HL-60 (cell line): Measurements from ENCODE around the gene PDK3.

Experiments
- CTCF ChIP-seq: IDR thresholded peaks from one replicate; pipeline ENCODE4 v1.5.1; 2011; ENCODE audit warnings: low read length, control low read depth, inconsistent platforms; ENCODE audit not compliant: insufficient read depth
- POLR2AphosphoS5 ChIP-seq: IDR thresholded peaks from 2 replicates; pipeline ENCODE4 v1.6.1; 2012; ENCODE audit warnings: low read depth
- REST ChIP-seq: IDR thresholded peaks from 2 replicates; pipeline ENCODE4 v1.6.1; 2012; ENCODE audit warnings: low read depth; ENCODE audit not compliant: insufficient replicate concordance
- SPI1 ChIP-seq: IDR thresholded peaks from 2 replicates; pipeline ENCODE4 v1.6.1; 2012; ENCODE audit warnings: low read depth, mild to moderate bottlenecking, borderline replicate concordance

GRCh38 chrX:24506082-24506481 is 41.0 kb downstream of the PDK3 start:
- TF ChIP-seq CTCF (no peak), REST (no peak), POLR2AphosphoS5 (no peak), SPI1 (no peak)
